Neural progenitor cell (in vitro differentiated cells): ENCODE results near the gene VPS51.

Experiments used
- CTCF ChIP-seq: fragments of 200-600 bp; sonication (generic); IDR thresholded peaks from 2 replicates; pipeline ENCODE4 v1.5.1; 2017; ENCODE audit warnings: antibody characterized with exemption, mild to moderate bottlenecking
- EZH2 ChIP-seq: fragments of 200-600 bp; sonication (generic); IDR thresholded peaks from 2 replicates; pipeline ENCODE4 v1.6.1; 2017; ENCODE audit warnings: antibody characterized with exemption, mild to moderate bottlenecking, moderate library complexity
- EZH2phosphoT487 ChIP-seq: fragments of 200-600 bp; sonication (generic); IDR thresholded peaks from 2 replicates; pipeline ENCODE4 v1.6.1; 2017; ENCODE audit warnings: antibody characterized with exemption

GRCh38 chr11:65134952-65135632 lies 39.1 kb downstream of the VPS51 start:
- TF ChIP-seq CTCF (no peak), EZH2 (no peak), EZH2phosphoT487 (no peak)
